GM12801 (cell line): ENCODE data around the gene HSDL1.

Source experiments
- TF ChIP-seq, protein P1 (sequence below): IDR thresholded peaks from one replicate; pipeline ENCODE4 v1.5.1; 2011; ENCODE audit warnings: control low read depth; ENCODE audit not compliant: insufficient read length; ENCODE audit errors: extremely low read depth

Gene HSDL1

GRCh38 chr16:84144859-84145639 is at the start of gene HSDL1, which contains the start of gene DNAAF1:
Gene HSDL1, minus strand, starts transcription at chr16:84145177. Its CDS starts 13,856 bp downstream, at chr16:84131321.
Gene DNAAF1, plus strand, starts transcription at chr16:84145308. Its CDS starts 133 bp downstream, at chr16:84145441.
- TF ChIP-seq, protein P1, sequence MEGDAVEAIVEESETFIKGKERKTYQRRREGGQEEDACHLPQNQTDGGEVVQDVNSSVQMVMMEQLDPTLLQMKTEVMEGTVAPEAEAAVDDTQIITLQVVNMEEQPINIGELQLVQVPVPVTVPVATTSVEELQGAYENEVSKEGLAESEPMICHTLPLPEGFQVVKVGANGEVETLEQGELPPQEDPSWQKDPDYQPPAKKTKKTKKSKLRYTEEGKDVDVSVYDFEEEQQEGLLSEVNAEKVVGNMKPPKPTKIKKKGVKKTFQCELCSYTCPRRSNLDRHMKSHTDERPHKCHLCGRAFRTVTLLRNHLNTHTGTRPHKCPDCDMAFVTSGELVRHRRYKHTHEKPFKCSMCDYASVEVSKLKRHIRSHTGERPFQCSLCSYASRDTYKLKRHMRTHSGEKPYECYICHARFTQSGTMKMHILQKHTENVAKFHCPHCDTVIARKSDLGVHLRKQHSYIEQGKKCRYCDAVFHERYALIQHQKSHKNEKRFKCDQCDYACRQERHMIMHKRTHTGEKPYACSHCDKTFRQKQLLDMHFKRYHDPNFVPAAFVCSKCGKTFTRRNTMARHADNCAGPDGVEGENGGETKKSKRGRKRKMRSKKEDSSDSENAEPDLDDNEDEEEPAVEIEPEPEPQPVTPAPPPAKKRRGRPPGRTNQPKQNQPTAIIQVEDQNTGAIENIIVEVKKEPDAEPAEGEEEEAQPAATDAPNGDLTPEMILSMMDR: no peak

DNA sequence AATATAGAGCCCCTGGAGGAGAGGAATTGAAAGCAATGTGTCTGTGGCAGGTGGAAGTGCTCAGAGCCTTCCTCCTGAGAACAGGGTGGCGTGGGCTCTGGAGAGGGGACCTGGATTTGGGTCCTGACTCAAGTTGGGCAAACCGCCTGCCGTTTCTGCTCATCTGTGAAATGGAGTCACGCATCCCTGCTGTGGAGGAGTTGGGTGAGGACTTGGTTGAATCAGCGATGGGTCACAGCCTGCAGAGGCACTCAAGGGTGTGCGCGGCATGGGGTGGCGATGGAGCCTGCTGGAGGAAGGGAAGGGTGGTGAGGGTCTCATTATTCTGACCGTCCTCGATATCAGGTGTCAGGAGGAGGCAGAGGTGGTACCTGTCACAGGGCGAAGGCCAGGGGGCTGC is 49.0 kb upstream of the HSDL1 start:
- TF ChIP-seq, protein P1: no peak

DNA sequence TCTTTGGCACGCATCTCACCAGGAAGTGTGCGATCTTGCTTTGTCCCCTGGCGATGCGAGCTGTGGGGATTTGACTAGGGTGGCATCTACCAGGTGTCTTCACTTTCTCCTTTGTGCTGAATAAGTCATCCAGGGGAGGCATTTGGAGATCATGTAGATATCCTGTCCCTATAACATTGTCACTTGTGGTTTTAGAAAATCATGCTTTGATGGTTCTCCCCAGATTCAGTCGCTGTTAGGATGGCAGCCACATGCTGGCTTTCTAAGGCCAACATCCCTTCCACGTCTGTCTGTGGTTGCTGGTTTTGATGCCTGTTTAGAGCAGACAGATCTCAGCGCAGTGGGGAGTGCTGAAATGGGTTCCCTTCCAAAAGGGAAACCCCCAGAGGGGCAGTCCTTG is 48.5 kb upstream of the HSDL1 start:
- TF ChIP-seq, protein P1: no peak

DNA sequence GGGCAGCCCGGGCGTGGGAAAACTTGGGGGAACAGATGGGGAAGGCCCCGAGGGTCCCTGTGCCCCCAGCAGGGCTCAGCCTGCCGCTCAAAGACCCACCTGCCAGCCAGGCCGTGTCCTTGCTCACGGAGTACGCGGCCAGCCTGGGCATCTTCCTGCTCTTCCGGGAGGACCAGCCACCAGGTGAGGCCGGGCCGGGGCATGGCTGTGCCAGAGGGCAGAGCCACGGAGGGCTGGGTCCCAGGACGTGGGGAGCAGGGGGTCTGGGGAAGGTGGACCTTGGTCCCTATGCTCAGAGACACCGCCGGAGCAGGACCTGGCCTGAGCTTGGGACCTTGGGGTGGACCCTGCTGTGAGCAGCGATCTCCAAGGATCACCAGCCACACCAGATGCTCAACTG is 46.5 kb upstream of the HSDL1 start:
- TF ChIP-seq, protein P1: no peak

DNA sequence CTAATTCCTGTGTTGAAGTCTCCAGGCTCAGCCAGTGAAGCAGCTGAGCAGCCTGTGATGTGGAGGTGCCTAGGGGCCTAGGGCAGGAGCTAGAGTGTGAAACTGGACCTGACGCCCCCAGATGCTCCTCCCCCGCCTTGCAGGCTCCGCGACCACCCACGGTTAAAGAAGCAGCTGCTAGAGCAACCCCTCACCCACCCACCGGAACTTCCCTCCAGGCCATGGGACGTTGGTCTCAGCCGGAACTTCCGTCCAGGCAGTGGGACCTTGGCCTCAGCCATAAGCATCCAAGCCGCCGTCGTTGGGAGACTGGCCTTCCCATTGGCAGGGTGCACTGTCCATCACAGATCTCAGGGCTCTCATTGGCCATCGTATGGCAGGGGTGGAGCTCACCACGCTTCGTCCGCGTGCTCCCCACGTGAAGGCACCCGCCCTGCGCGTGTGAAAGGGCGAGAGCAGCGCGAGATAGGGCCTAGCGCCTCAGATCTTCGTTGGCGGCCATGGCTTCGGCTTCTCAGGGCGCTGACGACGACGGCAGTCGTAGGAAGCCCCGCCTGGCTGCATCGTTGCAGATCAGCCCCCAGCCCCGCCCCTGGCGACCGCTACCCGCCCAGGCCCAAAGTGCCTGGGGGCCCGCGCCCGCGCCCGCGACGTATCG is 45.9 kb upstream of the HSDL1 start, which contains the start of gene ADAD2:
Gene ADAD2 (plus strand): TSS at position 427 of the 658 bp plus-strand sequence. CDS start 74 bp downstream, at position 501.
- TF ChIP-seq, protein P1: no peak

DNA sequence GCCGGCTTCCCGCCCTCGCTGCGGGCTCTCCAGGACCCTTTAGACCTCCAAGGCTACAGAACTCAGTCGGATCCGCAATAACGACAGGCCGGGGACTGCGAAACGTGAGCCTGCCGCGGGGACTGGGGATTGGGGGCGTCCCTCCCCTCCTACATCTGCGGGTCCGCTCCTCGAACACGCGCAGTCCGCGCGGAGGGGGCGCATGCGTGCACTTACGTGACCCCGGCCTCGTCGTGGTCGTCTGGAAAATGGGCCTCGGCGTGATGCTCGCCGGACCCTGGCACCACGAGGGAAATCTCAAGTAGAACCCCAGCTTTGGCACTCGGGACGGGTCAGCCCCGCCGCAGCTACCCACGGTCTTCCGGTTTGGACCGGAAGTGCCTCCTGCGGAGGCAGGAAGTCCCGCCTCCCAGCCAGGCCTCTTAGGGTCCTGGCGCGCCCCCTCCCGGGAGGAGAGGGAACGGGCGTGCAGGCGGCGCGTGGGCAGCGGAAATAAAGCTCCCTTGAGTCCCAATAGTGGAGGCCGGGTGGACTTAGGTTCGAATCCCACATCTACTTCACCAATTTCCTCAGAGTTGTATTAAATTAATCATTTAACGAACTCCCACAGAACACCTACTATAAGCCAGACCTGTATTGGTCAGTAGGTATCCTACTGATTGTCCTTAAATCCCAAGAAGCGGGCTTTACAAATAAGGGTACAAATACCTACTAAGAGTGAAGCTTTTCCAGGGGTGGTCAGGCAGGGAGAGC is 41.9 kb upstream of the HSDL1 start, which contains the start of gene TAF1C:
Gene TAF1C (minus strand): TSS at position 373 of the 753 bp plus-strand sequence. CDS start 2,069 bp downstream, outside the sequence.
- TF ChIP-seq, protein P1: no peak

GRCh38 chr16:84184775-84185174 is 39.8 kb upstream of the HSDL1 start:
- TF ChIP-seq, protein P1: no peak
